Stimulated activated CD4-positive, alpha-beta T cell treated with anti-CD3 and anti-CD28 coated beads, Interleukin-4, amount 100 ng/mL, for 24 hours (primary cell): Measurements from ENCODE around the gene PTS.

ENCODE experiments used
- DNase-seq: peaks from one replicate; pipeline ENCODE4 v3.0.0-alpha.2; 2020

Gene PTS

GRCh38 chr11:112222303-112222702 is 3.9 kb upstream of the PTS start:
- DNase-seq, result no peak

GRCh38 chr11:112223121-112223520 is 3.1 kb upstream of the PTS start:
- DNase-seq, result no peak

GRCh38 chr11:112223754-112224532 is 2.3 kb upstream of the PTS start:
- DNase-seq, result no peak

- DNase-seq, result no peak
Measured at GRCh38 chr11:112225753-112226061, 521 bp upstream of the PTS start.

- no peak for DNase-seq
Measured at GRCh38 chr11:112226831-112227401, 688 bp downstream of the PTS start.

- no peak for DNase-seq
Measured at GRCh38 chr11:112227471-112227870, 1.2 kb downstream of the PTS start.

- DNase-seq, result no peak
Measured at GRCh38 chr11:112228706-112229105, 2.5 kb downstream of the PTS start.

GRCh38 chr11:112229159-112229558 is 2.9 kb downstream of the PTS start:
- DNase-seq, result no peak

- DNase-seq, result no peak
Measured at GRCh38 chr11:112229746-112230433, 3.7 kb downstream of the PTS start.

GRCh38 chr11:112231952-112232351 is 5.7 kb downstream of the PTS start:
- DNase-seq, result no peak

GRCh38 chr11:112235750-112236390 is 9.6 kb downstream of the PTS start:
- no peak for DNase-seq

GRCh38 chr11:112237451-112237850 is 11.2 kb downstream of the PTS start:
- no peak for DNase-seq

- no peak for DNase-seq
Measured at GRCh38 chr11:112238041-112238440, 11.8 kb downstream of the PTS start.

GRCh38 chr11:112241486-112241885 is 15.3 kb downstream of the PTS start:
- DNase-seq, result no peak

GRCh38 chr11:112247201-112247600 is 21.0 kb downstream of the PTS start:
- DNase-seq, result no peak

- no peak for DNase-seq
Measured at GRCh38 chr11:112248201-112248600, 22.0 kb downstream of the PTS start.

- DNase-seq, result no peak
Measured at GRCh38 chr11:112249871-112250610, 23.8 kb downstream of the PTS start.

GRCh38 chr11:112253605-112254242 is 27.5 kb downstream of the PTS start:
- DNase-seq, result no peak

GRCh38 chr11:112255067-112255720 is 29.0 kb downstream of the PTS start:
- no peak for DNase-seq

GRCh38 chr11:112260490-112260889 is 34.3 kb downstream of the PTS start, which contains the start of gene PLET1:
Gene PLET1, minus strand, starts transcription at chr11:112260860. Its CDS starts 271 bp downstream, at chr11:112260589.
- DNase-seq, result no peak

- DNase-seq, result no peak
Measured at GRCh38 chr11:112265659-112266409, 39.6 kb downstream of the PTS start.
